HG03460 (cell line): ENCODE data around the gene GJB4.
"Not testable (repeated sequence)": the region's sequence is repeated elsewhere in the genome, so short reads cannot be mapped to it uniquely, and the experiment has no call there.

Source experiments
- ATAC-seq: cut with Tn5 transposase; IDR thresholded peaks from one replicate; pipeline ENCODE4 v1.9.1; 2021; ENCODE audit not compliant: unreplicated experiment

Gene GJB4

GRCh38 chr1:34794790-34795180, 35.2 kb downstream of the GJB4 start:
- ATAC-seq: no peak

DNA sequence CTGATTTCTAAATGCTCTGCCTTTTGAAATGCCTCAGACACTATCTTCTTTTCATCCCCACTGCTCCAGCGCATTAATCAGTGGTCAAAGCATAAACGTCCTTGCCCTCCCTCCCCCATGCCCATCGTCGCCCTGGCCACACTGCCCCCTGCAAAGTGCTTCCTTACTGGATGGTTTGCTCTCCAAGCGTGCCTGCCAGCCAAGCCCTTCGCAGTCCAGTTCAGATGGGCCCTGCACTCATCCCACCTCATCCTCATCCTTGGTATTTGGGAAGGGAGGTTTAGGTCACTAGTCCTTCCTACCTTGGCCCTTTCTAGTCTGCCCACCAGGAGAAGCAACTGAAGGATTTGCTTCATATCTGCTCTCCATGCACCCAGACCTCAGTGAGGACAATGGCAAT, 36.4 kb downstream of the GJB4 start:
- ATAC-seq: no peak

GRCh38 chr1:34796990-34797389, 37.5 kb downstream of the GJB4 start:
- ATAC-seq: no peak

DNA sequence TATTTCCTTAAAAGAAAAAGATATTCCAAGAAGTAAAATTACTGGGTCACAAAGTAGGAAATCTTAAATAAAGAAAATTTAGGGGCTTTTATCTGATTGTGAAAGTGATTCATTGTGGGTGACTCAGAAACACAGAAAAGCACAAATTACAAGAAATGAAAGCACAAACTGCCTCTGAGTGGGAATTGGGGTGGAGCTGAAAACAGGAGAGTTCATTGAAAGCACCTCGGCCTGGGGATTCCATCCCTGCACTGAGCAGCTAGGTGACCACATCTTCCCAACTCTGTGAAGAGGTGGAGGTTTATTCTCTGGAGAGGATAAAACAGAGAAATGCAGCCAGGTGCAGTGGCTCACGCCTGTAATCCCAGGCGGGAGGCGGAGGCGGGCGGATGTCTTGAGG, 40.7 kb downstream of the GJB4 start:
- no peak for ATAC-seq

GRCh38 chr1:34803770-34804169, 44.2 kb downstream of the GJB4 start:
- ATAC-seq: no peak

DNA sequence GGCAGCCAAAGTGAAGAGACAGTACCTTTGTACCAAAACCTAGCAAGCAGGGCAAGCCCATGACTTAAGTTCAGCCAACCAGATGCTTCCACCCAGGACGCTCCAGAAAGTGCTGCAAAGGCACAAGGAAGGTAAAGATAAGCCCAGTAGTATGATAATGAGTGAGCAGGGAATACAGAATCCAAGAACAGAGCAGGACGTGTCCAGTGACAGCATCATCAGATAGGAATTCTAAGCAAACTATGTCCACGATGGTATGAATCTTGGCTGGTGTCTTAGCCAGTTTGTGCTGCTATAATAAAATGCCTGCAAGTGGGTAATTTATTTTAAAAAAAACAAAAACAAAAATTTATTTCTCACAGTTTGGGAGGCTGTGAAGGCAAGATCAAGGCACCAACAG, 46.9 kb downstream of the GJB4 start:
- no peak for ATAC-seq

DNA sequence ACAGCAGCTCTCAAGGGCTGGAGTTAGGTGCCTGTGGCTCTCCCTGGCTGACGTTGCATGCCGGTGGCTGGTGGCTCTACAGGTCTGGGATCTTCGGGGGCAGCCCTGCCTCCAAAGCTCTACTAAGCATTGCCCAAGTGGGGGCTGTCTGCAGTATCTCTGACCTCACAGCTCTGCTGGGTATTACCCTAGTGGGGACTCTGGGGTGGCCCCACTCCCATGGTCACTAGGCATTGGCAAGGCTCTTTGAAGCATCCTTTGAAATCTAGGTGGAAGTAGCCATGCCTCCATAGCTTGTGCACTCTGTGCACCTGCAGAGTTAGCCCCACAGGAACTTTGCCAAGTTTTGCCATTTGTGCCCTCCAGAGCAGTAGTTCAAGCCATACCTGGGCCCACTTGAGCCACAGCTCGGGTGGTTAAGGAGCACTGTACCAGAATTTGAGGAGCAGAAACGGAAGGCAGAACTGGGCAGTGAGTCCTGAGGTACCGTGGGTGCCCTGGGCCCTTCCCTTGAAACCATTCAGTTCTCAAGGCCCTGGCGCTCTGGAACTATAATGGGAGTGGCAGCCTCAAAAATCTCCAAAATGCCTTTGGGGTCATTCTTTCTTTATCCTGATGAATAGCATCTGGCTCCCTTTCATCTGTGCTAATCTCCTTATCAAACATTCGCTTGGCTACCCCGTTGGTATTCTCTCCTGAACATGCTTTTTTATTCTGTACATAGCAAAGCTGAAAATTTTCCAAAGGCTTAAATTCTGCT, 48.7 kb downstream of the GJB4 start:
- ATAC-seq: no peak

DNA sequence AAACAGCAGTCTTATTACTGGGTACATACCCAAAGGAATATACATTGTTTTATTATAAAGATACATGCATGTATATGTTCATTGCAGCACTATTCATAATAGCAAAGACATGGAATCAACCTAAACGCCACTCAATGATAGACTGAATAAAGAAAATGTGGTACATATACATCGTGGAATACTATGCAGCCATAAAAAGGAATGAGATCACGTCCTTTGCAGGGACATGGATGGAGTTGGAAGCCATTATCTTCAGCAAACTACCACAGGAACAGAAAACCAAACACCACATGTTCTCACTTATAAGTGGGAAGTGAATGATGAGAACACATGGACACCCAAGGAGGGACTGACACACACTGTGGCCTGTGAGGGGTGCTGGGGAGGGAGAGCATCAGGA, 51.2 kb downstream of the GJB4 start:
- ATAC-seq: not testable (repeated sequence)
